ENCODE data around the gene CEP57L1.
"Not testable (repeated sequence)": the region's sequence is repeated elsewhere in the genome, so short reads cannot be mapped to it uniquely, and the experiment has no call there.

The CEP57L1 gene

DNA sequence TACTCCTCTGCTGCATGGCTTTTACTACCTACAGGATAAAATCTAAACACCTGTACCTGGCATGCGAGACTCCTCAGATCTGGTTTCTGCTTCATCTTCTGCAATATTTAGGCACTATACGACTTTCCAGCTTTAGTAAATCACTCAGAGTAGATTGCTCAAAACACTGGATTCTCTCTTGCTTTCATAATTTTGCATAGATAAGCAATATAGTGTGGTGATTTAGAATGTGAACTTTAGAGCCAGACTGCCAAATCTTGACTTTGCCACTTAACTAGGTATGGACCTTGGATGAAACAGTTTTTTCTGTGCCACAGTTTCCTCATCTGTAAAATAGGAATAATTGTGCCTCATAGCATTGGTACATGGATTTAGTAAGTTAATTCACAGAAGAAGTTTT lies 28.9 kb downstream of the CEP57L1 start:
- Histone ChIP-seq H3K4me3 (no peak overlapping the region), H3K27ac (no peak overlapping the region)
- TF ChIP-seq CTCF (IDR thresholded peaks at IDR 0.05): no peak
- DNase-seq (ENCODE audit: low spot score): no peak

DNA sequence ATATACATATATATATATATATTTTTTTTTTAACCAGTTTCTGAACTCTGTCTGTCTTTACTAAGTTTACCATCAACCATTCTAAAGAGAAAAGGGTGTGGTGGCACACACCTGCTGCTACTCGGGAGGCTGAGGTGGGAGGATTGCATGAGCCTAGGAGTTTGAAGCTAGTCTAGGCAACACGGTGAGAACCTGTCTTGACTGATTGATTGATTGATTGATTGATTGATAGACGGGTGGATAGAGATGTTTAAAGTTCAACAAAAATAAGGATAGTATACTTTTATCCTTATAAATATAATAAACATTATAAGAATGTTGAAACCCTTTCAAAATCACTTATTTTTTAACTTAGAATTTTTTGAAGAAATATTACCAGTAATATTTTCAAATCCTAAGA lies 30.2 kb downstream of the CEP57L1 start:
- no peak overlapping the region for H3K27ac ChIP-seq
- TF ChIP-seq CTCF (IDR thresholded peaks at IDR 0.05): no peak
- no peak overlapping the region for H3K4me3 ChIP-seq
- DNase-seq (ENCODE audit: low spot score): no peak

DNA sequence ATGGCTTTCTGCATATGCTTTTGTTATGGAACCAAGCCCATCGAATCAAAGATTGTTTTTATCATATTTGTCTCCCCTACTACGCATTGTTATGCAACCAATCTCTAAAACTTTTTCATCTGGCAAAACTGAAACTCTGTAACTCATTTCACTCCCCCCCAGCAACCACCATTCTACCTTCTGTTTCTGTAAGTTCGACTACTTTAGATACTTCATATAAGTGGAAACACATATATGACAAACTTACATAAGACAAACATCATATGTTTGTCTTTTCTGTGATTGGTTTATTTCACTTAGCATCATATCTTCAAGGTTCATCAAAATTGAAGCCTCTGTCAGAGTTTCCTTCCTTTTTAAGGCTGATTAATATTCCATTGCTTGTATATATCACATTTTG lies 34.8 kb downstream of the CEP57L1 start:
- DNase-seq (ENCODE audit: low spot score): no peak
- no peak for TF ChIP-seq CTCF (IDR thresholded peaks at IDR 0.05)
- H3K27ac ChIP-seq: no peak overlapping the region
- no peak overlapping the region for H3K4me3 ChIP-seq

DNA sequence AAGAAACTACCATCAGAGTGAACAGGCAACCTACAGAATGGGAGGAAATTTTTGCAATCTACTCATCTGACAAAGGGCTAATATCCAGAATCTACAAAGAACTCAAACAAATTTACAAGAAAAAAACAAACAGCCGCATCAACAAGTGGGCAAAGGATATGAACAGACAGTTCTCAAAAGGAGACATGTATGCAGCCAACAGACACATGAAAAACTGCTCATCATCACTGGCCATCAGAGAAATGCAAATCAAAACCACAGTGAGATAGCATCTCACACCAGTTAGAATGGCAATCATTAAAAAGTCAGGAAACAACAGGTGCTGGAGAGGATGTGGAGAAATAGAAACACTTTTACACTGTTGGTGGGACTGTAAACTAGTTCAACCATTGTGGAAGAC lies 40.3 kb downstream of the CEP57L1 start:
- H3K4me3 ChIP-seq; H3K27ac ChIP-seq; DNase-seq (ENCODE audit: low spot score): not testable (repeated sequence)

DNA sequence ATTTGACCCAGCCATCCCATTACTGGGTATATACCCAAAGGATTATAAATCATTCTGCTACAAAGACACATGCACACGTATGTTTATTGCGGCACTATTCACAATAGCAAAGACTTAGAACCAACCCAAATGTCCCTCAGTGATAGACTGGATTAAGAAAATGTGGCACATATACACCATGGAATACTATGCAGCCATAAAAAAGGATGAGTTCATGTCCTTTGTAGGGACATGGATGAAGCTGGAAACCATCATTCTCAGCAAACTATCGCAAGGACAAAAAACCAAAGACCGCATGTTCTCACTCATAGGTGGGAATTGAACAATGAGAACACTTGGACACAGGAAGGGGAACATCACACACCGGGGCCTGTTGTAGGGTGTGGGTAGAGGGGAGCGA lies 40.7 kb downstream of the CEP57L1 start:
- DNase-seq (ENCODE audit: low spot score); H3K27ac ChIP-seq; H3K4me3 ChIP-seq: not testable (repeated sequence)

DNA sequence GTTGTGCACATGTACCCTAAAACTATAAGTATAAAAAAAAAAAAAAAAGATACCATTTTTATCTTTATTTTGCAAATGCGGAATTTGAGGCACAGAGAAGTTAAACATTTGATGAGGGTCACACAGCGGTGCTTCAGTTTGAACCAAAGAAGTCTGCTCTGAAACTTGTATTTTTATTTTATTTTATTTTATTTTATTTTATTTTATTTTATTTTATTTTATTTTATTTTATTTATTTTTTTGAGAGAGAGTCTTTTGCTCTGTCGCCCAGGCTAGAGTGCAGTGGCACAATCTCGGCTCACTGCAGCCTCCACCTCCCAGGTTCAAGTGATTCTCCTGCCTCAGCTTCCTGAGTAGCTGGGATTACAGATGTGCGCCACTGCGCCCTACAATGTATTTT lies 41.2 kb downstream of the CEP57L1 start:
- DNase-seq (ENCODE audit: low spot score); H3K4me3 ChIP-seq; H3K27ac ChIP-seq: not testable (repeated sequence)

DNA sequence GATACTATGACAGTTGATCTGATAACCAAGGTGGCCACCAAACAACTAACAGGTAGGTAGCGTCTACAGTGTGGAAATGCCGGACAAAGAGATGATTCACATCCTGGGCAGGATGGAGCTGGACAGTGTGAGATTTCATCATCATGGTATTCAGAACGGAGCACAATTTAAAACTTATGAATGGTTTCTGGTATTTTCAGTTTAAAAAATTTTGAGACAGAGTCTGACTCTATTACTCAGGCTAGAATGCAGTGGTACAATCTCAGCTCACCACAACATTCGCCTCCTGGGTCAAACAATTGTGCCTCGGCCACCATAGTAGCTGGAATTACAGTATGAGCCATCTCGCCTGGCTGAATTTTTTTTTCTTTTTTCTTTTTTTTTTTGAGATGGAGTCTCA lies 43.8 kb downstream of the CEP57L1 start:
- H3K27ac ChIP-seq: no peak overlapping the region
- no peak for TF ChIP-seq CTCF (IDR thresholded peaks at IDR 0.05)
- DNase-seq (ENCODE audit: low spot score): no peak
- H3K4me3 ChIP-seq: no peak overlapping the region

DNA sequence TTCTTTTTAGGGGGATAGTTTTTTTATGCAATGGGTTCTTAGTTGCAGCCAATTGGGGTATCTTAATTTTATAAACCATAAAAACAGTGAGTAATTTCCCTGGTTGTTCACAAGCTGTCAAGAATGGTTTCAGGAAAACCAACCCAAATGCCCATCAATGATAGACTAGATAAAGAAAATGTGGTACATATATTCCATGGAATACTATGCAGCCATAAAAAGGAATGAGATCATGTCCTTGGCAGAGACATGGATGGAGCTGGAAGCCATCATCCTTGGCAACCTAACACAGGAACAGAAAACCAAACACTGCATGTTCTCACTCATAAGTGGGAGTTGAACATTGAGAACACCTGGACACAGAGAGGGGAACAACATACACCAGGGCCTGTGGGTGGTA lies 46.8 kb downstream of the CEP57L1 start:
- H3K4me3 ChIP-seq; H3K27ac ChIP-seq; DNase-seq (ENCODE audit: low spot score): not testable (repeated sequence)

GRCh38 chr6:109143191-109143590 lies 47.9 kb downstream of the CEP57L1 start:
- no peak for TF ChIP-seq CTCF (IDR thresholded peaks at IDR 0.05)
- Histone ChIP-seq H3K27ac (no peak overlapping the region), H3K4me3 (no peak overlapping the region)
- no peak for DNase-seq (ENCODE audit: low spot score)

DNA sequence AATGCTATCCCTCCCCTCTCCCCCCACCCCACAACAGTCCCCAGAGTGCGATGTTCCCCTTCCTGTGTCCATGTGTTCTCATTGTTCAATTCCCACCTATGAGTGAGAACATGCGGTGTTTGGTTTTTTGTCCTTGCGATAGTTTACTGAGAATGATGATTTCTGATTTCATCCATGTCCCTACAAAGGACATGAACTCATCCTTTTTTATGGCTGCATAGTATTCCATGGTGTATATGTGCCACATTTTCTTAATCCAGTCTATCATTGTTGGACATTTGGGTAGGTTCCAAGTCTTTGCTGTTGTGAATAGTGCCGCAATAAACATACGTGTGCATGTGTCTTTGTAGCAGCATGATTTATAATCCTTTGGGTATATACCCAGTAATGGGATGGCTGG lies 52.9 kb downstream of the CEP57L1 start:
- not testable (repeated sequence) for H3K4me3 ChIP-seq; H3K27ac ChIP-seq; DNase-seq (ENCODE audit: low spot score)

GRCh38 chr6:109148716-109149115 lies 53.4 kb downstream of the CEP57L1 start:
- not testable (repeated sequence) for DNase-seq (ENCODE audit: low spot score); H3K4me3 ChIP-seq; H3K27ac ChIP-seq
